Tibial nerve (tissue), 4 donors: ENCODE measurements around the gene GYPC.

Experiments
- EP300 ChIP-seq, 2 donors: sonication (generic); formaldehyde crosslinking; IDR thresholded peaks; one replicate each; pipeline ENCODE4 v1.6.1; 2017; ENCODE audit warnings: antibody characterized with exemption in 2 of 2, mild to moderate bottlenecking in 1 of 2
- POLR2A ChIP-seq, 2 donors: fragments of 450-650 bp; IDR thresholded peaks; one replicate each; pipeline ENCODE4 v1.6.1; 2017; ENCODE audit warnings: antibody characterized with exemption in 2 of 2, mild to moderate bottlenecking in 2 of 2, moderate library complexity in 2 of 2
- TF ChIP-seq, protein P1 (sequence below), 5 experiments: fragments of 200-600 bp in 3 of 5; fragments of 450-650 bp in 2 of 5; sonication (generic) in 3 of 5; IDR thresholded peaks; one replicate each; pipeline ENCODE4 v1.5.1; 2016 to 2019; ENCODE audit warnings: antibody characterized with exemption in 5 of 5, mild to moderate bottlenecking in 3 of 5, moderate library complexity in 2 of 5

DNA sequence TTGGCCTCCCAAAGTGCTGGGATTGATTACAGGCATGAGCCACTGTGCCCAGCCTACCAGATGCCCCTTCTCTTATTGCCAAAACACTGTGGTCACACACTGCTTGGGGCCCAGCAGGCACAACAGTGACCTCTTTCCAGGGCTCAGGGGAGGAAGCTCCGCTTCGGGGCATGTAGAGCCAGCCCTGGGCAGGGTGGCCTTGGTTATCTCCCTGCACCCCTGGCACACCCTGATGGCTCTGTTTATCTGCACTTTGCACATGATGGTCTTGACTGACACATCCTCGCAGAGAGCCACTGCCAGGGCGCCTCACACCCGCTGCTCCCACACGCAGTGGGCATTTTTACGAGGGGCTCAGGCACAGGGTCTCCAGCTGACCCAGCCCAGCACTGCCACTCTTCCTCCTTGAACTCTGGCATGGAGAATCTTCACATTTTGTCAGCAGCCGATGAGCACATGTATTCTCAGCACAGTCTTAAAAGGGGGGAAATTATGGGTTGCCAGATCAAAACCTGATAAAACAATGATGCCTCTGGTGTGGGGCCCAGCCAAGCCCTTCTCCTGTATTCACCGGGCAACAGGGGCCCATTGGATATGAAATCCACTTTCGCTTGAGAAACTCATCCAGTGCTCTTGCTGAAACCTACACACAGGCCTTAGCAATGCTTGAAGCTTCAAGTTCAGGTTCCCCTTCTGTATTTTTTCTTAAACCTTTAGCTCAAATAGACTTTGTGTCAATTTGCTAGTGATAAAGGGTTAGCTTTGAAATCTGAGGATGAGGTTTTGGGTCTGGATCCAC lies 5.9 kb downstream of the GYPC start:
- TF ChIP-seq POLR2A (IDR thresholded peaks at IDR 0.05) (no peak), EP300 (IDR thresholded peaks at IDR 0.05) (no peak)
- TF ChIP-seq, protein P1, sequence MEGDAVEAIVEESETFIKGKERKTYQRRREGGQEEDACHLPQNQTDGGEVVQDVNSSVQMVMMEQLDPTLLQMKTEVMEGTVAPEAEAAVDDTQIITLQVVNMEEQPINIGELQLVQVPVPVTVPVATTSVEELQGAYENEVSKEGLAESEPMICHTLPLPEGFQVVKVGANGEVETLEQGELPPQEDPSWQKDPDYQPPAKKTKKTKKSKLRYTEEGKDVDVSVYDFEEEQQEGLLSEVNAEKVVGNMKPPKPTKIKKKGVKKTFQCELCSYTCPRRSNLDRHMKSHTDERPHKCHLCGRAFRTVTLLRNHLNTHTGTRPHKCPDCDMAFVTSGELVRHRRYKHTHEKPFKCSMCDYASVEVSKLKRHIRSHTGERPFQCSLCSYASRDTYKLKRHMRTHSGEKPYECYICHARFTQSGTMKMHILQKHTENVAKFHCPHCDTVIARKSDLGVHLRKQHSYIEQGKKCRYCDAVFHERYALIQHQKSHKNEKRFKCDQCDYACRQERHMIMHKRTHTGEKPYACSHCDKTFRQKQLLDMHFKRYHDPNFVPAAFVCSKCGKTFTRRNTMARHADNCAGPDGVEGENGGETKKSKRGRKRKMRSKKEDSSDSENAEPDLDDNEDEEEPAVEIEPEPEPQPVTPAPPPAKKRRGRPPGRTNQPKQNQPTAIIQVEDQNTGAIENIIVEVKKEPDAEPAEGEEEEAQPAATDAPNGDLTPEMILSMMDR (IDR thresholded peaks at IDR 0.05), result no peak
